Activated T-cell treated with anti-CD3 and anti-CD28 coated beads, Interleukin-2, amount 50 U/mL, for 48 hours (primary cell): ENCODE results near the gene RHEBL1.

Source experiments
- DNase-seq, 2 experiments: peaks; one replicate each; pipeline ENCODE4 v3.0.0-alpha.2; 2020

RHEBL1 gene, protein sequence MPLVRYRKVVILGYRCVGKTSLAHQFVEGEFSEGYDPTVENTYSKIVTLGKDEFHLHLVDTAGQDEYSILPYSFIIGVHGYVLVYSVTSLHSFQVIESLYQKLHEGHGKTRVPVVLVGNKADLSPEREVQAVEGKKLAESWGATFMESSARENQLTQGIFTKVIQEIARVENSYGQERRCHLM

DNA sequence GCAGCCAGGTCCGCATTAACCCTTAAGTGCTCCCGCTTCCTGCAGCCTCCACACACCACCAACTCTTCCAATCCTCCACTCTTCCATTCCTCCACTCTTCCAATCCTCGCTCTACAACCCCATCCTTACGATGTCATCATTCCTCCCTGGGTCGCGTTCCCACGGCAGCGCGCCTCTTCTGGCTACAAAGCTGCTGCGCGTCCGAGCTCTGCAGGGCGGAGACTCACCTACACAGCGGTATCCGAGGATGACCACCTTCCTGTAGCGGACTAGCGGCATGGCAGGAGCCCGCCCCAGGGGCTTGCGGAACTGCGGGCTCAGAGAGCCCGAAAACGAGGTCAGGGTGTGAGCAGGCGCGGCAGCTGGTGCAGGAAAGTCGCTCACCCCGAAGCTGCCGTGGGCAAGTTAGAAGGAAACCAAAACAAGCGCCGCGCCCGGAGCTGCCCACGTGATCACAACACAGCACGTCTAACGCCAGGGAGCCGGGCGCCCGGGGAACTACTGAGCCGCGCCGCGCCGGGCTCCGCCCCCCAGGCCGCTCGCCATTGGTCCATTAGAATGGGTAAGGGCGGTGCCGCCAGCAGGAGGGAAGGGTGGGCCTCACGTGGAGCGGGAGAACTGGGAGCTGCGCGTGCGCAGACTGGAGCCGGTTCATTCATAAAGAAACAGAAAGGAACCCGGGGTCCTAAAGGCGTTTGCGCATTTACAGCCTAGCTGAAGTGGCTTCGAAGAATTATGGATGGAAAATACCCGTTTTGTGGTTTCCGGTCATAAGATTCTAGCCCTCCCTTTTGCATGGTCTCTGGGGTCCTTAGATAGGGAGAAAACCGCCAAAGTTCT, at the start of gene RHEBL1:
RHEBL1 (minus strand) TSS at position 473 of the 840 bp plus-strand sequence; CDS start at position 279, 194 bp downstream.
- peak; percentile 99 for DNase-seq

DNA sequence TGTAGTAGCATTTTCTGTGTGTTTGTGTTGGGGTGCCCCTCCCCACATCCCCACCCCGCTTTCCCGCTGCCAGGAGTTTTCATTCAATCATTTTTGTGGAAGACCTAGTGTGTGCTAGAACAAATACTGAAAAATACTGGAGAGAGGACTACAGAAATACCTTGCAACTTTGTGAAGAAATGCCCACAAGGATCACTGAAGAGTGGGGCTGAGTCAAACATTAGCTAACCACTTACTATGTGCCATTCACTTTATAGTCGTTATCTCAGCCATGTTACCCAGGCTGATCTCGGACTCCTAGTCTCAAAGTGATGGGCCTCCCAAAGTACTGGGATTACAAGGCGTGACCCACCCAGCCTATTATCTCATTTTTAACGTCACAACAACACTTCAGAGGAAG, 41.4 kb upstream of the RHEBL1 start:
- no peak for DNase-seq

DNA sequence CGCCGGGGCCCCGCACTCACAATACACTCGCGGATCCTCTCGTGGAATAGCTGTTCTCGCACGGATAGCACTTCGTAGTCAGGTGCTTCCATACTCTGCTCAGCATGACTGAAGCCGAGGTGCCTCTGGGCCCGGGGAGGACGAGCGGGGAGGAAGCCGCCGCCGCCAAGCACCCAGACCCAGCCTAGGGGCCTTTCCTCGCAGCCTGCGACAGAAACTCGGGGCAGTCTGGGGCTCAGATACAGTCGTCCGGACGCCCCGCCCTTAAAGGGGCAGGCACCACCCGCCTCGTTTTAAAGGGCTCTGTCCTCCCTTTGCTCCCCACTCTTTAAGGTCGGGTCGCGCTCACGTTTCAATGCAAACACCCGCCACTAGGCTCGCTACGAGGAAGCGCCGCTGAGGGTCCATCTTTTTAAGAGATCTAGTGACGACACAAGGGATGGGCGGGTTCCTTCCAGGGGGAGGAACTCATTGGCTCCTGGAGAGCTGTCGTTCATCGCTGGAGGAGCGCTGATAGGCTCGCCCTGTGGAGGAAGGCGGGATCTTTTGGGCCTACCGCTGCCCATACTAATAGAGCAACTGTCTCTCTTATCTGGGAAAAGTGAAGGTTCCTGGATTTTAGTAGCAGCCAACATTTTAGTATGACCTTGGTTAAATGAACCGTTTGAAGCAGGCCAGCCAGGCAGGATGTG, 40.8 kb upstream of the RHEBL1 start, which contains the start of gene LMBR1L:
LMBR1L (minus strand) TSS at position 384 of the 692 bp plus-strand sequence; CDS start at position 92, 292 bp downstream.
- DNase-seq: peak; percentile 96 to 97

DNA sequence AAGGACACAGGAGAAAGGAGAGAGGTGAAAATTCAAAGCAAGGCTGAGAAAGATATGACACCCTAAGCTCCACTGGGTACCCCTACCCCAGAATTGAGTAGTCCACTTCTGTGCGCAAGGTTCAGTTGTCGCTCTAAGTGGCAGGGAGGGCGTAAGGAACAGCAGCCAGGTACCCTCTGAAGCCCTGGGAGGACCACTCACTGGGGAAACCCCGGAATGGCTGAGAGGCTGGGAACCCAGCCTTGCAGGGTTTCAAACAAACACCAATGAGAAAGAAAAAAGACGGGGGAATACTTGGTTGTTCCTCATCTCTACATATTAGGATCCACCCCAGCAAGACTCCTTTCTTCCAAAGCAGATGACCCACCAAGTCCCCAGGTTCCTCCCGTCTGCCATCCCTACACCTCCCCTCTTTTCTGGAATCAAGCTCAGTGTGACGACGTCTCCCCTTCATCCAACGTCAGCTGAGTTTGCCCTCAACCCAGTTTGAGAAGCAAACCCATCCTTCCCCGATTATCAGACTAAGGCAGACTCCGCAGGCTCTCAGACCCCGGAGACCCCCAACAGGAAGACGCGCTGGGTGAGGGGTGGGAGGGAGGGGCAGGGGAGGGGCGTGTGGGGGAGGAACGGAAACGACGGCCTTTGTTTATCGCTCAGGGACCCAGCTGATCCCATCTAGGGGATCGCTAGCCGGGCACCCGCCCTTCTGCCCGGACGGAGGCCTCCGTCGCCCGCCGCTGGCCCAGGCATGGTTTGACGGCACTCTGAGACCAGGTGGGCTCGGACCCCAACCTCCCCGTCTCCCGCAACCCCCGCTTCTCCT, 40.1 kb upstream of the RHEBL1 start:
- no peak for DNase-seq

DNA sequence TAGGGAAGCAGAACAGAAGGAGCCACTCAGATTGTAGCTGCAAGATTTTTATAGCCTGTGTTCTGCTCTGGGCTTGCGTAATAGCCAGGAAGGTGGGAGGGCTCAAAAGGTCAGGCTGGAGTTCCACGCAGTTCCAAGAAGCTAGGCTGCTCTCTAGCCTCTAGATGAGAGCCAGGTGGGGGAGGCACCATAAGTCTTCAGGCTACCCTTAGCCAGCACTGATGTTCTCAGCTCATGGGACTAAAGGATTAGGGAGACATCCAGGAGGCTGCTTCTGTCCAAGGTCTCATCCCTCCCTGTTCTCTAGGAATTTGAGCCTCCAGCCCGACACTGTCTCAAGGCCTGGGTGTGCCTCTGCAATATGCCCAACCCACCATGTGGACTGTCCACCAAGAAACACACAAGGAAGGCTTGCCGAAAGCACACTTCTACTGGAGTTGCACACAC, 39.2 kb upstream of the RHEBL1 start:
- no peak for DNase-seq

DNA sequence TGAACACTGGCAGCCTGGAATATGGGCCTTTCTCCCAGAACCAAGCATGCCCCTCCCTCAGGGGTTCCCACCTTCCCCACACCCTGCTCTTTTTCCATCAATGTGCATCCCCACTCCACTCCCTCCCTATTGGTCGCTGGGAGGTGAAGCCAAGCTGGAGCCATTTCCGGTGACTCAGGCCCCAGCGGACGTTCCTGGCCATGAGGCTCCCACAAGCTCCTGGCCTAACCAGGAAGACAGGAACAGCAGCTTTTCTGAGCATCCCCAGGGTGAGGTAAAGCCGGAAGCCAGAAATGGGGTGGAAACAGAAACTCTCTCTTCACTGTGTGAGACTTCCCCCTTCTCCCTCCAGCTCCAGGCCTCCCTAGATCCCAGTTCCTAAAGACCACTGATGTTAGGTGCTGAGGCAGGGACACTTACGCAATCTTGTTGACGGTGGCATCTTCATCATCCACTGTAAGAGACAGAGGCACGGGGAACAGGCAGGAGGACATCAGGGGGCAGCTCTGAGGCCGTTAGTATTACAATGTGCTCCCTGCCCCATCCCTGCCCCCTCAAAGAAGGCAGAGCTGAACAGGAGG, 35.8 kb upstream of the RHEBL1 start:
- DNase-seq: no peak

DNA sequence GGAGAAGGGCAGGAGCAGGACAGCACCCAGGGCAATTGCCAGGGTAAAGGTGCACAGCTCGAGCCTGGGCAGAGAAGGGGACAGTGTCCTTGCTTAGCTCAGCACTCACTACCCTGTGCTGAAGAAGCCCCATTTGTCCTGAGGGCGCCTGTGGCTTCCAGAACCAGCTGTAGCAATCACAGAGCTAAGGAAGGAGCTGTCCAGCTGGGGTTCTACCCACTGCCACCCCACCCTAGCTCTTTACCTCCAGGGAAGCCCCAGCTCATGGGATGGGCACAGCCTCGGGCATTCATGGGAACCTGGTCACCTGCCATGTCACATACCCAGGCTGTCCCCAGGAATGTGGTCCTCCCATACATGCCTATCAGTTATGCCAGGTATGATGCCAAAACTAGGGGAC, 35.0 kb upstream of the RHEBL1 start:
- no peak for DNase-seq

DNA sequence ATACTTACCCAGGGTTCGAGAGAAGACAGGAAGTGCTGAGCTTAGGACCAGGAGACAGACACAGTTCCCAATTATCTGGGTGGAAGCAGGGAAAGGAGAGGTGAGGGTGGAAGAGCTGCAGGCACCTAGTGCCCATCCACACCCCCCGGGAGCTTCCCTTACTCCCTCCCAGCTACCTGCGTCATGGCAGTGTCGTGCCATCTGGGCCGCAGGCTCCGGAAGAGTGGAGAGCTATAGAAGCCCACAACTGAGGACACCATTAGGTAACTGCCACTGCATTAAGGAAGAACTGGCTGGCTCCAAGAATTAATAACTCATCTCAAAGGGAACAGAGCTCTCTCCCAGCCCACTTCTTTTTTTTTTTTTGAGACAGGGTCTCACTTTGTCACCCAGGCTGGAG, 30.6 kb upstream of the RHEBL1 start:
- no peak for DNase-seq

DNA sequence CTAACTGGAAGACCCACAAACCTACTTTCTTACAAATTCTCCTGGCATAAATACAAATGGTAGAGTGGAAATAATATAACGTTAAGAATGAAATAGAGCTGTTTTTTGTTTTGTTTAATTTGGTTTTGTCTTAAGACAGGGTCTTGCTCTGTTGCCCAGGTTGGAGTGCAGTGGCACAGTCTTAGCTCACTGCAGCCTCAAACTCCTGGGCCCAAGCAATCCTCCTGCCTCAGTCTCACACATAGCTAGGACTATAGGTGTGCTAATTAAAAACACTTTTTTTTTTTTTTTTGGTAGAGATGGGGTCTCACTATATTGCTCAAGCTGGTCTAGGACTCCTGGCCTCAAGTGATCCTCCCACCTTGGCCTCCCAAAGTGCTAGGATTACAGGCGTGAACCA, 28.9 kb upstream of the RHEBL1 start:
- no peak for DNase-seq

DNA sequence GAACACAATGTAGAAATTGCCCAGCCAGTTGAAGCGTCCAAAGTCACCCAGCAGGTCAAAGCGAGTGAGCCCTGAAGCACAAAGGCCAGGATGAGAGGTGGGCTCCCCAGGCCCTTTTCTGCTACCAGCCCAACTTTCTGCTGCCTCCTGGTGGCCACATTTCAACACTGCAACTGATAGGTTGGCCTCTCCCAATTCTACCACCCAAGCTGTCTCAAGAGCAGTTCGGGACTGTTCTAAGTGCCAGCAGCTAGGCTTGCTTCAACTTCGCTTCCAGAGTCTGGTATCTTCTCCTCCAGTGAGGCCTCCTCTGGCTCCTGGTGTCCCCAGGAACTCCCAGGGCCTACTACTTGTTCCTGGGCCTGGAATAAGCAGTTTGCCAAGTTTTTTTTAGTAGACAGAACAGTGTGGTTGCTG, 28.3 kb upstream of the RHEBL1 start:
- peak; percentile 76 to 77 for DNase-seq

DNA sequence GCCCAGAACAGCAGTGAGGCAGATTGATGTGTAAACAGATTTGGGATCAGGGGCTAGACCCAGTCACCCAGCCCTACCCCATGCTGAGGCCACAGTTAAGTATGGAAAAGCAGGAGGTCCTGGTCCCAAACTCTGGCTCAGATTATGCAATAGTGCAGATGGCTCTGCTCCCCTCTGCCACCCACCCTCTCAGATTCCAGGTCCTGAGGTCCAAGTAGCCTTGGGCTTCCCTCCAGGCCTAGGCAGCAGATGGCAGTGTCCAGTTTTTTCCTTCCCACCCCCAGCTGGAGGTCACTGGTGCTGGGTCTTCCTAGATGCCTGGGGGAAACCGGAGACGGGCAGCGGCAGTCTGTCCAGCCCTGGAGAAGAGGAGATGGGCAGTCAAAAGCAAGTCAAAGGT, 27.6 kb upstream of the RHEBL1 start:
- no peak for DNase-seq

DNA sequence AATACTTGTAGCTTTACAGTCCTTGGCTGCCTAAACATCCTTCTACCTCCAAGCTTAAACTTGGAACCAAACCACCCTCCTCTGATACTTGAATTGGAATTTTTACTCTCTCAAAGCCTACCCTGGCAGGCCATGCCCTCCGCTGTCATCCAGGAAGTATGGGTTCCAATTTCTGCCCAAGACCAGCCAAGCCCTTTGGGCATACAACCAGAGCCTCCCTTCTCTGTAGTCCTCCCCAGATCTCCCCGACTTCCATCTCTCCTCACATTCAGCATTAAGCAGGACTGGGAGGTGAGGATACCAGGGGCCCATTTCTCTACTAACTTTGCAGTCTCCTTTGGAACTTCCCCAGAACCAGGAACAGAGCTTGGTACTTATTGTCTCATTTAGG, 25.2 kb upstream of the RHEBL1 start:
- DNase-seq: no peak

DNA sequence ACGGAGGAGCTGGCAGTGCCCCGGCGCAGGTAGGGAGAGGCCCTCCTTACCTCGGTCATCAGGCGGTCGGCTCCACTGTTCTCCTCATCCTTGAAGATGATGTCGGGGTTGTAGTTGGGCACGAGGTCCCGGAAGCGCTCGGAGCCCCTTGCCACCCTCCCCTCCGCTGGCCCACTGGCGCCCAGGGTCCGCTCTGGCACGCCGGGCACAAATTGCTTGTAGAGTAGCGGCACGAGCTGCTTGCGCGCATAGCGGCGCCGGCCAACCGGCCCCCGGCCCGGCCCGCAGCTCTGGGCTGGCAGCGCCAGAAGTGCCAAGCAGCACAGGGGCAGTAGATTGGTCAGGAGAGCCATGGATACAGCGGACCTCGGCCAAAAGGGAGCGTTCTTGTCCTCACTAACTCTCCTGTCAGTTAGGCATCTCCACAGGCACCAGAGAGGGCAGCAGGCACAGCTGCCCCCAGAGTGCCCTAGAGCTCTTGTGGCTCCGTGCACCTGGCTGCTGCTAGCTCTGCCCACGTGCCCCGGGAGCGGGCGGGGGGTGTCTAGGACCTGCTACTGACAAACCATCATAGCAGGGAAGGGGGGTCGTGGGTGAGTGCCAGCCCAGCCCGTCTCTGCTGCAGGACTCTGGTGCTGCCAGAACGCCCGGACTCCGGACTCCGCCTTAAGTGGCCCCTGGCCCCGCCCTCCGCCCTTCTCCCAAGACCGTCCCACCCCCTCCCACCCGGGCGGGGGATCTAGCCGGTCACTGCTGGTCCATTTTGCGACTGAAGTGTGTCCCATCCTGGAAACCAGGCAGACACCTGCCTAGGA, 24.6 kb upstream of the RHEBL1 start, which contains the start of gene DHH:
DHH (minus strand) TSS at position 642 of the 815 bp plus-strand sequence; CDS start at position 353, 289 bp downstream.
- peak; percentile 24 to 30 for DNase-seq

DNA sequence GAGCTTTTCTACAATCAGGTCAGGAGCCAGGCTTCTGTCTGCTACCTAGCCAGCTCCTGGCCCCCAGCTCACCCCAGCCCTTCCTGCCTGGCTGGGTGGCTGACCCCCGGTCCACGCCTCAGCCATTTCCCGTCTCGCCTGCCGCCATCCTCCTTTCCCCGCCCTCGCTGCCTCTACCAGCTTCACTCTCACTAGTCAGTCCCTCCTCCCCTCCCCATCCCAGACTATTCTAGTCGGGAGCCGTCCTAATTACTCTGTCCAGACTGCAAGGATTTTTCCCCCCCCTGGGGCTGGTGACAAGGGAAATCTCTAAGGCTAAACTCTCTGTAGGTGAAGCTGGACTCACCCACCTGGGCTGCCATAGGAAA, 24.0 kb upstream of the RHEBL1 start:
- DNase-seq: peak in 1 of 2 experiments; percentile 23

DNA sequence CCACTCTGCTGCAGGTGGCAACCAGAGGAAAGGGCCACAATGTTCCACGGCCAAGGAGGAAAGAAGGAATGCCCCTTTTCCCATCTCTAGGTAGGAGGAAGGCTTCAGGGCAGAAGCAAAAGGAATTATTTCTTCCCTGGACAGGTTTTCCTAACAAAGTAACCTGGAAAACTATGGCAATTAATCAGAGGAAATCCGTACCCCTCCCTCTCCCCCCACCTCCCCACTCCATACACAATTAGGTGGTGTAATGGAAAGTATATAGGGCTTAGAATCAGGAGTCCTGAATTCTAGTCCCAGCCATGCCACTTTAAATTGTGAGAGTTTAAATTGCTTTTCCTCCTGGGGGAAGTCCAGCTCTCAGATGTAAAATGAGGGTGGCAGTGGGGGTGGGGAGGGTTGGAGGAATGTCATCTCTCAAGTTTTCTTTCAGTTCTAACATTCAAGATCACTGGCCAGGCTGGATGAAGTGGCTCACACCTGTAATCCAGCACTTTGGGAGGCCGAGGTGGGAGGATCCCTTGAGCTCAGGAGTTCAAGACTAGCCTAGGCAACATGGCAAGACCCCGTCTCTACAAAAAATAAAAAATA, 23.1 kb upstream of the RHEBL1 start:
- DNase-seq: no peak

DNA sequence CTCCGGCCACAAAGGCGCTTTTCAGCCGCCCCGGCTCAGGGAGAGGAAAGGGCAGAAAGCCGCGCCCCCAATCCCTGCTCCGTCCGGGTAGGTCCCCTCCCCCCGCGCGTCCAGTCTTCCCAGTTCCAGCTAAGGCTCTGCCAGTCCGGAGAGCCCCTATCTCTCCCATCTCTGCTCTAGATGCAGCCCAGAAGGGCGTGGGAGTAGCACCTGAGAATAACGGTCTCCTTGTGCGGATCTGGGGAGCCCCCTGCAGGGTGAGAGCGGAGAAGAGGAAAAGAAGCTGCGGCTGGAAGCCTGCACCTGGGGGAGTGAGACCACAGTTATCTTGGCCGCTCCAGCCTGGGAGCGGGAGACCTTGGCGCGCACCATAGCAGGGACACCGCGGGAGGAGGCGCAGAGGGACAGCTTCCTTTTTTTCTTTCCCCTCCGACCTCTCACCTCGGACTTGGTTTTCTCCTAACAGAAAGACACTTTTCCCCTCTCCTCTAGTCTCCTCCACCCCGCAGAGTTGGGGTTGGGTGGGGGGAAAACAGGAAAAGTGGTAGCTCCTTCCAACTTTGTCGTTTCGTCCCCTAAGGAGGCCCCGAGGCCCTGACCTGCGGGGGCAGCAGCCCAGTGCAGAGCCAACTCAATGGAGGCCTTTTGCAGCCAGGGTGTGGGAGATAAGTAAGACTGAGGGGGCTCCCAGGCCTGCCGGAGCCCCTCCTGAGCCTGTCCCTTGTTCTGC, 22.5 kb upstream of the RHEBL1 start:
- peak; percentile 78 to 79 for DNase-seq

DNA sequence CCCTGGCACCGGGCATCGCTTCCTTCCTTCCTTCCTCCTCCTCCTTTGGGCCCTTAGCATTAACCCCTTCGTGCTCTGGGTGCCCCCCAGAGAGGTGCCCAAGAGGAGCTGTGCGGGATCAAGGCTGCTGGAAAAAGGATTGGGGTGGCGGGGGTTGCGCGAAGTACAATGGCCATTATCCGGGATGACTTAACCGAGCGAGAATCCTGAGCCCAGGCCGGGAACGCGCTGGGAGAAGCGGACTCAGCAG, 22.0 kb upstream of the RHEBL1 start:
- no peak for DNase-seq

DNA sequence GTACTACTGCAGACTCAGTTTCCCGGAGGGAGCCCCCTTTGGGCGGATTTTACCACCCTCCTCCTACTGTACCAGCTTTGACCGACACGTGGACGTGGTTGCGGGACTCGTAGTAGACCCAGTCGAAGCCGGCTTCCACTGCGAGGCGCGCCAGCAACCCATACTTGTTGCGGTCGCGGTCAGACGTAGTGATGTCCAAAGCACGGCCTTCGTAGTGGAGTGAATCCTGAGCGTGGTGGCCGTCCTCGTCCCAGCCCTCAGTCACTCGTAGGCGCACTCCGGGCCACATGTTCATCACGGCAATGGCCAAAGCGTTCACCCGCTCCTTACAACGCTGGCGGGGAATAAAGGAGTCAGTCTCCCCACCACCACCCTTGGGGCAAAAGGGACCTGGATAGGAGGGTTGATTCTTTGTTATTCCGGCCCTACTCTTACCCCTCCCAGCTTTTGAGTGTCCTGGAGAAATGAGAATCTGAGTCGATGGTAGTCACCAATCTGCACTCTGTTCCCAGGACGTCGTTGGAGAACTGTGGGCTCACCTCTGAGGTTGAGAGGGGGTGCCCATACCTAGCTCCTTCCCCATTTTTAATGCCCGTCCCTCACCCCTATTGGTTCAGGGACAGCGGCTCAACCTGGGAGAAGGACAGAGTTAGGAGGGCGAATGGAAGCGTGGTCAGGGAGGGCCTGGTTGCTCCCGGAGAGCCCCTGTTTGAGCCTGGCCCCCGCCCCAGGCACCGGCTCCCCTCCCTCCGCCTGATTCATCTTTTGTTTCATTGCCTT, 21.5 kb upstream of the RHEBL1 start:
- DNase-seq: peak; percentile 41 to 45
